Endothelial cell of umbilical vein (primary cell): Measurements from ENCODE around the gene ST3GAL4. TPM values are rescaled to one million over a fixed set of nuclear protein-coding genes. Genes with fewer than 3 reads are reported as not detected.

Source experiments
- BruUV-seq: library from RNA; stranded (reverse); fragments of 400-500 nt; replicated peaks from 2 replicates; lab custom pipeline; 2021; lab: Mats Ljungman, UMichigan
- CTCF ChIA-PET: fragments of 300-600, 350-600 bp; sonication (Branson Sonifier 250); formaldehyde crosslinking; loops from one replicate; lab custom pipeline; 2021; ENCODE audit warnings: antibody characterized with exemption, inconsistent platforms; lab: Charles Lee
- POLR2A ChIA-PET: fragments of 300-600, 350-600 bp; sonication (Branson Sonifier 250); formaldehyde crosslinking; loops from one replicate; lab custom pipeline; 2021; ENCODE audit warnings: antibody characterized with exemption, inconsistent platforms; lab: Charles Lee
- DNase-seq: peaks from one replicate; pipeline ENCODE4 v3.0.0-alpha.2; 2011; ENCODE audit warnings: low read depth, low spot score
- FAIRE-seq: peaks from 2 replicates; lab custom pipeline; 2011; peaks lifted over from hg19 to GRCh38; lab: Jason Lieb, UNC
- H2AFZ ChIP-seq: 2 replicates; pipeline ENCODE4 v1.6.0; 2012; ENCODE audit warnings: low read depth, low read length, control low read depth, inconsistent platforms
- H3K27ac ChIP-seq: 2 replicates; pipeline ENCODE4 v1.5.1; 2011; ENCODE audit warnings: low read depth, mild to moderate bottlenecking, control low read depth, low read length, moderate library complexity; ENCODE audit not compliant: insufficient read depth
- H3K27me3 ChIP-seq, 2 experiments: 2 replicates each; pipeline versions ENCODE4 v1.6.0 to v1.6.1; 2011; ENCODE audit warnings: low read length in 2 of 2, mixed read lengths in 1 of 2; ENCODE audit not compliant: control insufficient read depth in 2 of 2, insufficient read depth in 2 of 2
- H3K36me3 ChIP-seq, 2 experiments: 2 replicates in 1 of 2; 3 replicates in 1 of 2; pipeline ENCODE4 v1.5.1; 2011; ENCODE audit warnings: low read length in 2 of 2, mild to moderate bottlenecking in 1 of 2, moderate library complexity in 1 of 2; ENCODE audit not compliant: control insufficient read depth in 2 of 2, insufficient read depth in 2 of 2; ENCODE audit errors: extremely low read depth in 1 of 2
- H3K4me1 ChIP-seq: 3 replicates; pipeline ENCODE4 v1.5.1; 2011; ENCODE audit warnings: mild to moderate bottlenecking, low read length; ENCODE audit not compliant: control insufficient read depth, insufficient read depth; ENCODE audit errors: extremely low read depth
- H3K4me2 ChIP-seq: 2 replicates; pipeline ENCODE4 v1.6.1; 2011; ENCODE audit warnings: low read length, control low read depth, mixed read lengths; ENCODE audit not compliant: insufficient read depth
- H3K4me3 ChIP-seq, 3 experiments: fragments of 200-600 bp in 1 of 3; sonication (generic), shearing (Covaris generic) in 1 of 3; replicated peaks in 1 of 3; 2 replicates each; pipeline ENCODE4 v1.5.1; 2011 to 2016; ENCODE audit warnings: control low read depth in 3 of 3, low read length in 3 of 3, mild to moderate bottlenecking in 2 of 3, inconsistent platforms in 1 of 3, low read depth in 1 of 3, moderate library complexity in 1 of 3; ENCODE audit not compliant: insufficient read depth in 1 of 3
- H3K79me2 ChIP-seq: 2 replicates; pipeline ENCODE4 v1.6.0; 2012; ENCODE audit warnings: low read length, inconsistent platforms; ENCODE audit not compliant: control insufficient read depth, insufficient read depth
- H3K9ac ChIP-seq: replicated peaks from 2 replicates; pipeline ENCODE3; 2011; ENCODE audit warnings: low read length, control low read depth; ENCODE audit not compliant: insufficient read depth; ENCODE audit errors: extremely low read depth
- H3K9me1 ChIP-seq: replicated peaks from 3 replicates; pipeline ENCODE4 v1.6.0; 2011; ENCODE audit warnings: mild to moderate bottlenecking, low read length; ENCODE audit not compliant: control insufficient read depth, insufficient read depth; ENCODE audit errors: extremely low read depth
- H3K9me3 ChIP-seq: replicated peaks from 2 replicates; pipeline ENCODE4 v1.5.1; 2012; ENCODE audit warnings: low read length, inconsistent platforms; ENCODE audit not compliant: control insufficient read depth, insufficient read depth
- H4K20me1 ChIP-seq: replicated peaks from 2 replicates; pipeline ENCODE3; 2011; ENCODE audit warnings: mild to moderate bottlenecking, low read length; ENCODE audit not compliant: control insufficient read depth, insufficient read depth; ENCODE audit errors: extremely low read depth
- CTCF ChIP-seq, 2 donors: IDR thresholded peaks; 1 replicate in 1 of 2; 2 replicates in 1 of 2; pipeline ENCODE4 v1.5.1; 2011; ENCODE audit warnings: low read length in 2 of 2, mild to moderate bottlenecking in 2 of 2, moderate library complexity in 2 of 2, control low read depth in 1 of 2, inconsistent platforms in 1 of 2, low read depth in 1 of 2; ENCODE audit not compliant: insufficient read depth in 1 of 2; ENCODE audit errors: extremely low read depth in 1 of 2
- EZH2 ChIP-seq: IDR thresholded peaks from 2 replicates; pipeline ENCODE4 v1.6.1; 2012; ENCODE audit warnings: borderline replicate concordance, low read depth, mild to moderate bottlenecking, moderate library complexity, low read length, inconsistent platforms; ENCODE audit not compliant: severe bottlenecking
- FOS ChIP-seq: IDR thresholded peaks from 2 replicates; pipeline ENCODE4 v1.6.1; 2011; ENCODE audit warnings: mild to moderate bottlenecking, low read length, moderate library complexity, borderline replicate concordance; ENCODE audit not compliant: insufficient read depth
- GATA2 ChIP-seq: IDR thresholded peaks from 2 replicates; pipeline ENCODE4 v1.7.0; 2011; ENCODE audit warnings: low read depth, mild to moderate bottlenecking, moderate library complexity, mixed read lengths, low read length; ENCODE audit not compliant: insufficient read length, insufficient read depth
- JUN ChIP-seq: IDR thresholded peaks from 2 replicates; pipeline ENCODE4 v1.6.1; 2011; ENCODE audit warnings: borderline replicate concordance, low read depth; ENCODE audit not compliant: insufficient read length, insufficient read depth
- MYC ChIP-seq: IDR thresholded peaks from one replicate; pipeline ENCODE4 v1.6.1; 2011; ENCODE audit warnings: mild to moderate bottlenecking, low read depth, low read length
- POLR2A ChIP-seq: IDR thresholded peaks from 2 replicates; pipeline ENCODE4 v1.6.1; 2012; ENCODE audit warnings: low read depth, mild to moderate bottlenecking, control low read depth, low read length
- POLR2AphosphoS5 ChIP-seq: IDR thresholded peaks from 2 replicates; pipeline ENCODE4 v1.6.1; 2012; ENCODE audit warnings: low read depth, mild to moderate bottlenecking, control low read depth, low read length, moderate library complexity; ENCODE audit not compliant: insufficient read depth
- dilution Hi-C: fragments of 300-500 bp; cut with MboI; formaldehyde crosslinking; loops from one replicate; pipeline ENCODE4 v1.15.0; 2019; ENCODE audit warnings: low sequenced_read_pairs; ENCODE audit not compliant: extremely low pct_ligation_motif_present
- intact Hi-C: fragments of 100-400 bp; cut with micrococcal nuclease; formaldehyde crosslinking; loops from one replicate; pipeline ENCODE4 v1.10.0; 2022
- polyA plus RNA-seq, 4 experiments: library from polyadenylated mRNA; depleted of rRNA in 3 of 4; stranded (reverse) in 3 of 4; unstranded in 1 of 4; fragments of >200 nt; gene quantifications; 2 replicates each; pipeline versions ENCODE4 v1.2.1 to v1.2.3, GENCODE V29; 2011 to 2012; ENCODE audit warnings: missing spikeins in 1 of 4
- total RNA-seq: library from RNA; stranded (reverse); gene quantifications from 2 replicates; pipeline ENCODE4 v1.2.3, GENCODE V29; 2021

The ST3GAL4 gene
- total and polyA plus RNA-seq, 2 donors (not counting 3 experiments of a cell fraction or from before 2014, with no cell fraction given) = 17.7 to 19.4 TPM

- POLR2A ChIA-PET = no interaction called here
Observed at GRCh38 chr11:126390272-126390867, 34.9 kb downstream of the ST3GAL4 start.

GRCh38 chr11:126391286-126391954 is 35.9 kb downstream of the ST3GAL4 start:
- Histone ChIP-seq H3K4me3 (no peak overlapping the region), H2AFZ (no peak overlapping the region), H3K27ac (no peak overlapping the region), H3K4me2 (no peak overlapping the region), H3K9me3 (no peaks in the 10 kb centered on the region), H3K36me3 (no peaks in the 10 kb centered on the region), H3K27me3 (no peaks in the 10 kb centered on the region), H3K9ac (no peak overlapping the region), H3K4me1 (no peaks in the 10 kb centered on the region), H3K9me1 (no peaks in the 10 kb centered on the region), H3K79me2 (no peaks in the 10 kb centered on the region), H4K20me1 (no peaks in the 10 kb centered on the region)
- TF ChIP-seq POLR2AphosphoS5 (no peak), EZH2 (no peak), GATA2 (no peak), MYC (no peak), CTCF (IDR thresholded peaks at IDR 0.05; ENCODE audit: extremely low read depth in 1 of 2, insufficient read depth in 1 of 2, low read depth in 1 of 2, low read length in 2 of 2) (no peak), FOS (no peak)
- POLR2A ChIA-PET = no interaction called here
- no peak for FAIRE-seq
- dilution Hi-C loops = no loop called here
- no peak for DNase-seq
- CTCF ChIA-PET = interaction anchor here (1.6 kb wide), 1 partner anchor 81 kb away, joined by 12 read pairs; no protein-coding TSS in a partner anchor
- BruUV-seq = no TSS peak
- intact Hi-C loops = no loop called here

More at GRCh38 chr11:126390272-126390867, 34.9 kb downstream of the ST3GAL4 start:
- intact Hi-C loops = no loop called here
- Histone ChIP-seq H4K20me1 (no peaks in the 10 kb centered on the region), H3K27me3 (no peaks in the 10 kb centered on the region), H3K4me1 (no peaks in the 10 kb centered on the region), H3K27ac (no peak overlapping the region), H3K9me1 (no peaks in the 10 kb centered on the region), H3K79me2 (no peaks in the 10 kb centered on the region), H2AFZ (no peak overlapping the region), H3K4me3 (no peak overlapping the region), H3K9me3 (no peaks in the 10 kb centered on the region), H3K4me2 (no peak overlapping the region), H3K36me3 (no peaks in the 10 kb centered on the region), H3K9ac (no peak overlapping the region)
- FAIRE-seq = no peak
- no peak for DNase-seq
- dilution Hi-C loops = no loop called here
- CTCF ChIA-PET = interaction anchor here (1.5 kb wide), 1 partner anchor 90 kb away, joined by 3 read pairs; no protein-coding TSS in a partner anchor
- BruUV-seq = no TSS peak
- TF ChIP-seq POLR2A = no peak
- no peak for TF ChIP-seq JUN
- TF ChIP-seq EZH2 = no peak
- TF ChIP-seq FOS = no peak
- TF ChIP-seq MYC = no peak
- no peak for TF ChIP-seq POLR2AphosphoS5
